DMS79 (cell line): ENCODE results near the gene POLA1.
"Not testable (repeated sequence)": the region's sequence is repeated elsewhere in the genome, so short reads cannot be mapped to it uniquely, and the experiment has no call there.

Experiments
- DNase-seq: peaks from one replicate; lab custom pipeline; 2025; lab: John Stamatoyannopoulos, UW

POLA1 gene

DNA sequence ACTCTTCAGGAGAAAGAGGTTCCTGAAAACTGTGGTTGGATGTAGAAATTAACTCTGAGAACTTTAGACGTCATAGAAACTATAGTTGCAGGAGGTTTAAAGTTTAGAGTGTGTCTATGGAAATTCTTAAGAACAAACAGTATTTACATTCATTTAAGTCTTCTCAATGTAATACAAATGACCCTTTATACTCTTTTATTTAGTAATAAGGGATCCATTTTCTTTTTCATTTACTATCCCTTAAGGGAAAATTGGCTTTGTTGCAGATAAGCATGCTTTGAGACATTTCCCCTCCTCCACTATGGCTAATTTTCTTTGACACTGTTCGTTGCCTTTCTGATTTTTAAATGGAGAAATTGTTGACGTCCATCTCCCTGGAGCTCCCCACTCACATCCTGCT lies 96.4 kb downstream of the POLA1 start:
- DNase-seq = no peak

DNA sequence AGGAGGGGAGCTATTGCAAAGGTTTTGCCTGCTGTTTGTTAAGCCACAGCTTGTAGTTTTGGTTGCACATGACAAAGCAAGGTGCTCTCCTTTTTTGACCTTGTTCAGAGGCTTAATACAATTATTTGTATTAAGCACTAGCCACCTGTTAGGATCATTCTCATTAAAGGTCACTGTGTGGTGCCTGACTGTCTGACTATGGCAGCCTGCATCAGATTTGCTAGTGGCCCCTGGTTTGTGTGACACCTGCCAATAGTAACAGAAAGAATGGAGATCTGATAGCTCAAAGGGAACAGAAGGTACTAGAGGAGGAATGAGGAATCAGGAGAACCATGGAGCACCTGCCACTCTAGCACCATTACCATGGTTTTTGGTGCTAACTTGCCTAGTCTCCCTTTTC lies 102.5 kb downstream of the POLA1 start:
- no peak for DNase-seq

DNA sequence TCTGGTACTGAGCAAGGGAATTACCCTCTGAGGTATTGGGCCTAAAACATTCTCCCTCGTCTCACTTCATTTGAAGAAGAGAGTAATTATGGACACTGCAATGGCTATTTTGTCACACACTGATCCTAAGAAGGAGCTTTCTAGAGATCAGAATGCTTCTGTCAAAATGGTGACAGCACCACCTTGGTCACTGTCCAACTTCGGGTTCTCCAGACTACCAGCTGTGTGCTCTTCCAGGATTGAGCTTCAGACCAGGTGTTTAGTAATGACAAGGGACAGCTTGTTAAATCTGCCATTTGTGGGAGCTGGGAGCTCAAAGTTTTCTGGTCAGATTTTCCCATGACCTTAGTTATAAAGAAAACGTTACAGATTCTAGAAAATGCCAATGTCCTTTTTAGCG lies 105.4 kb downstream of the POLA1 start:
- DNase-seq = no peak

DNA sequence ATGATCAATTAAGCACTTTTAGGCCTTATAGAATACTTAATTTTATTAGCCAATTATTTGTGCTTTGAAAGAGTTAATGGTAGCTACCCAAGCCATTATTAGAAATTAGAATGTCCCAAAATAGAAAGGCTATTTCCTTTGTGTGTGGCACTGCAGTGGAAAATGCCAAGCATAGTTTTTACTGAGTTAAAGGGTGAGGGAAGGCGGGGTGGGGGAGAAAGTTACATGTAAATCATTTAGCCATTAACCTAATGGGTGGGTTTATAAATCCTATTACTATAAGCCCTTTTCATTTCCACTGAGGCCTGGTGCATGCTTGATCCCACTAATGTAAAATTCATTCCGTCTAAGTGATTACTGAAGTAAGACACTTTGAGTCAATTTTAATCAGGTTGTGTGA lies 105.8 kb downstream of the POLA1 start:
- no peak for DNase-seq

DNA sequence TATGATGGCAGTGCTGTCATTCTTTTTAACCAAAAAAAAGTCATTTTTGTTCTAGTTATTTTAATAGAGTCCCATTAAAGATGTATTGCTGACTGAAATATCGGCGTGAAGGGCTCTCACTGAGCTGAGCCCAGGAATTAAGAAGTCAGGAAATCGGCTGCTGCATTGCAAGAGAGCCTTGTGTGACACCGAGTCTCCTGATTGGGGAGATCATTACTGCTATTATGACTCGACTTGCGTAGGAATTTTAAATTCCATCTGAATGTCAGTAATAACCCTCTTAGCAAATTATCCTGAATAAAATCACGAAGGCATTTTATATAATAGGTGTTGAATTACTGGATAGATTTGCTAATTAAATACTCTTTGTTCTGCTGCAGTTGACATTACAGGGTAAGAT lies 111.5 kb downstream of the POLA1 start:
- DNase-seq = no peak

DNA sequence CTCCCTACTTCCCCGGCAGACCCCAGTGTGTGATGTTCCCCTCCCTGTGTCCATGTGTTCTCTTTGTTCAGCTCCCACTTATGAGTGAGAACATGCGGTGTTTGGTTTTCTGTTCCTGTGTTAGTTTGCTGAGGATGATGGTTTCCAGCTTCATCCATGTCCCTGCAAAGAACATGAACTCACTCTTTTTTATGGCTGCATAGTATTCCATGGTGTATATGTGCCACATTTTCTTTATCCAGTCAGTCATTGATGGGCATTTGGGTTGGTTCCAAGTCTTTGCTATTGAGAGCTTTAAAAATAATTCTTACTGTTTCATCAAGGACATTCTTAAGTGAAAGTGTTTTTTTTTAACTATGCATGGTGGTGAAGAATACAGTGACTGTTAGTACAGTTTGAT lies 126.1 kb downstream of the POLA1 start:
- not testable (repeated sequence) for DNase-seq

DNA sequence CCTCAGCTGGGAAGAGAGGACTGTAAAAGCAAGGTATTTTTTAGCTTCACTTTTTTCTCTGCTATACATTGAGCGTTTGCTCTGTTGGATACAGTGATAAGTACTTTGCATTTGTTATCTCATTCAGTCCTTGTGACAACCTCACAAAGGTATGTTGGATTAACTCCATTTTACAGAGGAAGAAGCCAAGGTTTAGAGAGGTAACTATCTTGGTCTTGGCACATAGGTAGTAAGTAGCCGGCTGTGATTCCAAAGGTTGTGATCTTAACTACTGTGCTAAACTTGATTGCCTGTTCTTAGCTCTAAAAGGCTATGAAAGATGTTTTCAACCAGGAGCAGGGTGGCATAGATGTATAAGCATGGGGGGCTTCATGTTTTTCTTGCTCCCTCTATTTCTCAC lies 134.4 kb downstream of the POLA1 start:
- no peak for DNase-seq

DNA sequence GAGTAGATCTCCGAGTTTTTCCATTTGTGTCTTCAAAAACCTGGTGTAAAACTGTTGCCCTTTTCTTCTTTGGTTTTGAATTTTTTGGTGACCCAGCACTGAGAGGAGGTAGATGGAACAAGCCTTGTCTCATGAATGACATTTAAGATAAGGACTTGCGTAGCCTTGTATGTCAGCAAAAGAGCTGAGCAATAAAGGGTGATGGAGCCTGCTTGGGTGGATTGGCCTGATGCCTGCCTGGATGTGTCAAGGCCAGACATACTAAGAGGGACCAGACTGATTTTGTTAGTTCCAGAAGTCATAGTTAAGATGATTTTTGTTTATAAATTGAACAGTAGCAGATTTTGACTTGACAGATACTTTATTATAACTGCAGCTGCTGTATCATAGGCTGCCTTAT lies 134.9 kb downstream of the POLA1 start:
- no peak for DNase-seq

DNA sequence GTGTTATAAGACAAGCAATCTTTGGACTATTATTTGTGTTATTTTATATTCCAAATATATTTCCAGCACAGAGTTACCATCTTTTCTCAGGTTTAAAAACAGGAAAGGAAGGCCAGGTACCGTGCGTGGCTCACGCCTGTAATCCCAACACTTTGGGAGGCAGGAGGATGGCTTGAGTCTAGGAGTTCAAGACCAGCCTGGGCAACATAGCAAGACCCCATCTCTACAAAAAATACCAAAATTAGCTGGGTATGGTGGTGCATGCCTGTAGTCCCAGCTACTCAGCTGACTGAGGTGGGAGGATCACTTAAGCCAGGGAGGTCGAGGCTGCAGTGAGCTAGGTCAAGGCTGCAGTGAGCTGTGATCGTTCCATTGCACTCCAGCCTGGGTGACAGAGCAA lies 140.0 kb downstream of the POLA1 start:
- no peak for DNase-seq

DNA sequence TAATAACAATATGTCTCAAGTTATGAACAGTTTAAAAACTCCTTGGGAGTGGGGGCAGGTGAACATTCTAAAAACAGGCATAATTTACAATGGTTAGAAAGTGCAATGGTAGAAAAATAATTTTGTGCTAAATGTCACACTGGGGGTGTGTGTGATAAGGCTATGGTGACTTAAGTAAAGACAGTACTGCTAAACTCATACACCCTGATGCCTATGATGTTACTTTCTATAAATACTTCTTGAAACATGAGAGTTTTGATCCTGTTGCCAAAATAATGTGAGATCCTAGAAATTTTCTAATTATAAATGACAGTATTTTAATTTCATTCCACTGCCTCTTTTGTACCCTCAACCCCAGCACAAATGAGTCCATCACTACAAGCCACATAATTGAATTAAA lies 144.2 kb downstream of the POLA1 start:
- no peak for DNase-seq

DNA sequence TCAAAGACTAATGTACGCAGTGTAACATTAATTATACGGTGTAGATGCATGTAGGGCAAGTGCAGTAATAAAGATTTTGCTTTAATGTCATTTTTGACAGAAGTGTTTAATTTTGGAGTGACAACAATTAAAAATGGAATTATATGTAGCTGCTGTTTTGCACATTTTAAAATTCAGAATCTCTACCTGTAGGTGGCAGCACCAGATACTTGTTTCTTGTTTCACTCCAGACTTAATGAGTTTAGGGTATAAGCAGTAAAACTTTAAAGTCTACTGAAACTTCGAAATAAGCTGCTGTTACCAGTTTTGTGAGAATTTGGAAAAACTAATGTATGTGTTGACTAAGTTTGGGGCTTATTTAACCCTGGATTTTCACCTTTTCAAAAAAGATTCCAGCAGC lies 144.9 kb downstream of the POLA1 start:
- no peak for DNase-seq

DNA sequence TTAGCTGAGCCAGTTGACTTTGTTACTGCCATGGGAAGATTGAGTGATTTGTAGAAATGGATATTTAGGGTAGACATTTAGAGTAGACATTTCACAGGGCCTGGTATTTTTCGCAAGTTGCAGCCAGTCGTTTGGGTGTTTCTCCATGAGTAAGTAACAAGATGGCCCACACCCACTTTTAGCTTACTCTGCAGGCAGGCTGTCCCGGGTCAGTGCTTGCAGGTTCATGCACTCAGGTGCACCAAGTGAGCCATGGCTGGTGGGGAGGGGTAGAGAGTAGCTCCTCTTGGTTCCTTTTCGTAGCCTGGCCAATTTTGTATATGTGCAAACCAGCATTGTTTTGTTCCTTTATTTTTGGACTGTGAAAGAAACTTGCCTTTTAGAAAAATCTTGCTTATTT lies 145.6 kb downstream of the POLA1 start:
- no peak for DNase-seq

DNA sequence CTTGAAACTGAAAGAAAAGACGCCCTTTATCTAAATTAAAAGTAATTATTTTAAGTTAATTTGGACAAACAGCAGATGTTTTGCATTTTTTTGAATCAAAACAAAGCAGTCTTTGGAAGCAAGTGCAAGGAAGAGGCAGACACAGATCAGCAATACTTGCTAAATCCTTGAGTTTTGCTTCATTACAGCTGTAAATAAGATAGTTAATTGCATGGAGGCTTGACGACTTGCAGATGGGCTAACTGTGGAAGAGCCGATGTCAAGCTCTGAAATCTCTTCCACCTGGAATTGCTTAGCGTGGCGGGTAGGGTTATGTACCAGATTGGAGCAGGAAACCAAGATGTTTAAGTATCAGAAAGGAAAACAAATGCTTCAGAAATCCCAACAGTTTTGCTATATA lies 148.8 kb downstream of the POLA1 start:
- DNase-seq = no peak

DNA sequence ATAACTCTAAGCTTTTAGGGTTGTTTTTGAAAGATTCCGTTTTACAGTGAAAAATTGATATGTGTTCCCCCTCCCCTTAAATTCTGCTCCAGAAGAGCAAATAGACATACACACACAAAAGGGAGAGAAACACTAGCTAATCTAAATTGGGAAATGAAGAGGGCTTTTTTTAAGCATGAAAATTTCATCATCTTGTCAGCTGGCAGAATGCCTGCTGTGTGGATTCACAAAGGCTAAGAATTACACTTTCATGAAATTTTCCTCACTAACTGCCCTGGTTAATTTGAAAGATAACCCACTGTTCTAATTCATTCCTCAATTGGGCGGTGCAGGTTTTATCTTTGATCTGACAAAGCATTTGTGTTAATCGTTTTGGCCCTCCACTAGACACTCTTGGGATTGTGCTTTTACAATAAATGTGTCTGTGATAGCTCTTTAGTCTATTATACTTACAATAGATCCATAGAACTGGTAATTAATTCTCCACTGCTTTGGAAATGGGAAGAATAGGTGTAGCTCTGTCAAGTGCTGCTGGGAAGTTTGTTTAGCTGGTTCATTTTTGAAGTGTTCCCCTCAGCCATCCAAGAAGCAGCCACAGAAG lies 152.9 kb downstream of the POLA1 start:
- DNase-seq = no peak

DNA sequence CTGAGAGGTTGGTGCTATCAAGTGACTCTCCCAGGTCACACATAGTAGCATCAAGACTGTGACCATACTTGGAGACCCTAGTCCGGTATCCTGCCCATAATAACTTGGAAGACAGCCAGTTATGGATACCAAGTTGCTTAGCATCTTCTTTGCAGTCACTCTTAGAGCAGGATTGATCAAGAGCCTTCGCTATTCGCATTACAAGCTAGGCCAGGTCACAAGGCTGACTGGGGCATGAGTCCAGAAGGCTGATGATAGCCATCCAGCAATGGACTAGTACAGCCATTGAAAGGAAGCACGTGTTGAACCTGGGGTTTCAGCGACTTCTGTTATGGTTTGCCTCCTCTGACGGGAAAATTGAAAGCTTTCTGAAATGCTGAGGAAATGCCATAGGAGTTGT lies 157.6 kb downstream of the POLA1 start:
- DNase-seq = no peak

DNA sequence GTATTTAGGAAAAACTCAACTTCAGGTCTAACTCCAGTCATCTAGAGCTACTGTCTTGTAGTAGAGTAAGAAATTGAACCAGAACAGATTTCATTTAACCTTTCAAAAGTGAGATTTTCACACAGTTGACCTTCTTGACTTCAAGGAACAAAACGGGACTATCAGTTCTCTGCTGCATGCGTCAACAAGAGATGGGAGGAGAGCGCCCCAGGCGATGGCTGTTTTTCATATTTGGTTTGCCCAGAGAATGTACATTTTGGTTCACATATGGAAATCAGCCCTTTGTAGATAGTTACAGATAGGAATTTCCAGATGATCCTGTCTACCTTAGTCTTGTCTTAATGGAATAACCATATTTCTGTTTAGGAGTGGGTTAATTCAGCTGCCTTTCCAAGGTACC lies 158.1 kb downstream of the POLA1 start:
- DNase-seq = no peak

DNA sequence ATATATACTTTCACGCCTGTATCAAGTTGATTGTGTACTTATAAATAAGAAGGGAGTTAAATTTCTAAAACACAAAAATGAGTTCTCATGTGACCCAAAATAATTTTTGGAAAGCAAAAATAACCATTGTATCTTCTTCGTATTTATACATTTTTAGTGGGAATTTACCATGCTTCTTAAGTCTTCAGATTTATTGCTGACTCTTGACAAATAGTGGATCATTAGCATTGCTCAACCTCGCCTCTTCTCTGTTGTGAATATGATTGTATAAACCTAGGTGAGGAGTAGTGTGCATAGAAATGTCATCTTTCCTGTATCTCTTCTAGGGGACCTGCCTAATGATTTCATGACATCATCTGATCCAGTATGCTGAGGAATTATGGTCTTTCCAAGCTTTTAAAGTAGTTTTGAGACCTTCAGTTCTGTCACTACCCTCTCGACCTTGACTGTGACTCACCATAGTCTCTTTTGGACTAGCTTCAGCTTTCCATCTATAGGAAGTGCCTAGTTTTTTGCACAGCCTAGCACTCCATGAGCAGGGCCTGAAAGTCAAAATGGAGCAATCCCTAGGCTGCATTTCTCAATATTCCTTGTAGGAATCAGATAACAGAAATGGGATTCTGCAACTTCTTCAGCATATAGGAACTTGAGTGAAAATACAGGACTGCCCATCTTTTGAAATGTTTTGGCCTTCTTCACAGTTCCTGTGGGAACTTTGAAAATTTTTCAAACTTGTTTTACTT lies 164.5 kb downstream of the POLA1 start:
- no peak for DNase-seq

DNA sequence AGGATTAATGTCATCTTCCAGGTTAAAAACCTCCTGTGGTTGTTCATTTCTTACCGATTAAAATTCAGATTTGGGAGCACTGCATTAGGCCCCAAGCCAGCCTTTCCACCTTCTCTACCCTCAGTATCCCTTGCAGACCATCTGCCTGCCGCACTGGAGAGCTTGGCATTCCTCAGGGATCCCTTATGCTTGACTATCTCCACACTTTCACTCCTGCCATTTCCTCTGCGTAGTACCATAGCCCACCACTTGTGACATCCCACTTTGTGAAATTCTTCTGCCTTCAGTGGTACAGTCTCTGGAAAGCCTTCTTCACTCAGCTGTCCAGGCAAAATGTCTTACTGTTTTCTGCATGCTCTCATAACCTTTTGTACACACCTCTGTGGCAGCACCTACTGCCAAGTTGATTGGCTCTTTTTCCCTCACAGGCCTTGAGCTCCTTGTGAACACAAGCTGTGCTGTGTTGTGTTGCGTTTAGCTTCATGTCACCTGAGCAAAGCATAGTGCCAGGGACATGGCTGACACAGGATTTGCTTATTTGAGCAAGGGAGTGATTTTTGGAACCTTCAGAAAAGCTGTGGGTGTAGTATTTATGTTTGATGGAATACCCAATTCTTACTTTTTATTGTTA lies 165.6 kb downstream of the POLA1 start:
- no peak for DNase-seq

DNA sequence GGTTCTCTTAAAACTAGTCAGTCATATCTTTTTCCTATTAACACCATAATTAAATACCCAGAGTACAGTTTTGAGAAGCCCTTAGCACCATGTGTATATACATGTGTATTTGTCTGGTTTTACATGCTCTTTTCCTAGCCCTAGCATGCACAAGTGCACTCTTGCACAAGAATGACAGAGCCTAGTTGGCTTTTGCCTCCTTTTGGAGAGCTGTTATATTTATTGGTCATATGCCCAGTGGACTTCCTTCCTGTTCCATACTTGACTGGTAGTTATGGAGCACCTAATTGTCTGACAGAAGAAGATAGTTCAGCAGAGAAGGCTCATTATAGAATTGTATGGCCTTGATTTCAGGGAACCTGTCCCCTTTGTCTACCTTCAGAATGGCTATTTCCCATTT lies 166.4 kb downstream of the POLA1 start:
- DNase-seq = no peak

DNA sequence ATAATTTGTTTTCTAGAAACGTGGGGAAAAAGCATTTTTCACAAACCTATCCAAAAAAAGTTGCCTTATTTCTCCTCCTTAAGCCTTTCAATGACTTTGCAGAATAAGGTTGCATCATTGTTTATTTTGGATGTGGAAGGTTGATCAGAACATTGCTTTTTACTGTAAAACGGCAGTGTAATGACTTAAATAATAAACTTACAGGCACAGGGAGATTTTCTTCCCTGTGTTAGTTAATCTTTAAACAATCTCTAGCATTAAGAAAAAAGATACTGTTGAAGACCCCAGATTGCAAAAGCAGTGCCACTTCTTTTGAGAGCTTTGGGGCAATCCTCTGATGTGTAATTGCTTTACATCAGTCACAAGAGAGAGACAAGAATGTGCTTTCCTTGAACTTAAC lies 168.6 kb downstream of the POLA1 start:
- DNase-seq = no peak

DNA sequence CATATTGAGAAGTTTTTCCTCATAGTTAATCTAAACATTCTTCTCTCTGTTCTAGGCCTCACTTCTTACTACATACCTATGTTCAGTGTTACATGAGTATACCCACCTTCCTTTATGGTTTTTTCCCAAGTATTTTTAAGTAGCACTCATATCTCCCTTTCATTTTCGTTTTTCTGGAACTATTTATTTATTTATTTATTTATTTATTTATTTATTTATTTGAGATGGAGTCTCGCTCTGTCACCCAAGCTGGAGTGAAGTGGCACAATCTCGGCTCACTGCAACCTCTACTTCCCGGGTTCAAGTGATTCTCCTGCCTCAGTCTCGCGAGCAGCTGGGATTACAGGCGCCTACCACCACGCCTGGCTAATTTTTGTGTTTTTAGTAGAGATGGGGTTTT lies 170.1 kb downstream of the POLA1 start:
- DNase-seq = not testable (repeated sequence)

DNA sequence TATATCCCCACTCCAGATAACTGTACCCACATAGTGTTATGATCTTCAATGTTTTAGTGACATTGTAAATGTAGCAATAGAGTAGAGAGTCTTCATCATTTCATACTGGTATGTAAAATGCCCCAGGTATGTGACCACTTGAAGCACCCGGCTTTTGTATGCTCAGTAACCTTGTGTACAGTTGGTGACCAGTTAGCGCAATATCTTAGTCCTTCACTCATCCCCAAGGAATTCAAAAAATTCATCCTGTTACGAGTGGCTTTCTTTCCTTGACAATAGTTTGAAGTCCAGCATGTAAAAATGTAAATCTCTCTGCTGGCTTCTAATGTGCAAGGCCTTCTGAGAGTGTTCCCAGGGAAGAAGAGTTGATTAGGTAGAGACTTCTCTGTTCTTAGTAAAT lies 176.4 kb downstream of the POLA1 start:
- DNase-seq = no peak

DNA sequence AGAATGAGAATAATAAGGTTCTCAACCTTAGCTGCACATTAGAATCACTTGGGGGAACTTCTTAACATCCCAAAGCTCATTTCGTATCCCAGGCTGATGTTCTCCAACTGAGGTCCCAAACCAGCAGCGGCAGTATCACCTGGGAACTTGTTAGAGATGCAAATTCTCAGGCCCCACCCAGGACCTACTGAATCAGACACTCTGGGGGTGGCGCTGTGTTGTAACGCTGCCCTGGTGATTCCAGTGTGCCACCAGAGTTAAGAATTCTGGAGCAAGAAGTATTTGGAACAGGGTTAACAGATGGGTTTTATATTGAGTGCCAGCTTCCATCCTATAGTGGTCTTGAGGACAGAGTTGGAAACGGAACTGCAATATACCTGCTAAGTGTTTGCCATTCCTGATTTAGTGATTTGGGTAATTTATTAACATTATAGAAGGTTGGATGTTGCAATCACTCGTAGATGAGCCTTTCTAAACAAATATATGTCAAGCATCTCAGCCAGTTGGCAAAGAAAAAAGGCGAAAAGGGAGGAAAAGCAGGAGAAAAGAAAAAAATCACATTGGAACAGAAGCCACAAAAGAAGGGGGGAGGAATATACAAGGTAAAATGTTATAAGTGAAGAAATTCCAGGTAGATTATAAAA lies 181.0 kb downstream of the POLA1 start:
- DNase-seq = no peak
